Measurements from ENCODE around the gene DCTN2. TPM values are rescaled to one million over a fixed set of nuclear protein-coding genes. Genes with fewer than 3 reads are reported as not detected.

The DCTN2 gene
- total and polyA plus RNA-seq, 2 donors (not counting 3 experiments of a cell fraction or from before 2014, with no cell fraction given): 146 to 161 TPM

GRCh38 chr12:57568838-57569237 is 21.8 kb upstream of the DCTN2 start:
- DNase-seq (ENCODE audit: low read depth, low spot score): no peak
- FAIRE-seq: no peak
- H3K4me3 ChIP-seq (replicated peaks in 1 of 3; ENCODE audit: insufficient read depth in 1 of 3, low read depth in 1 of 3, low read length in 3 of 3): no peak overlapping the region
- no TSS peak for BruUV-seq (replicated peaks)
- ChIA-PET POLR2A (no interaction called here), CTCF (interaction anchor here (0.9 kb wide), 1 partner anchor 15 kb away, joined by 5 read pairs; no protein-coding TSS in a partner anchor)
- no peak overlapping the region for H3K9ac ChIP-seq (replicated peaks; ENCODE audit: extremely low read depth, insufficient read depth, low read length)
- TF ChIP-seq MYC (IDR thresholded peaks at IDR 0.05; ENCODE audit: low read depth, low read length) (no peak), POLR2A (IDR thresholded peaks at IDR 0.05; ENCODE audit: low read depth, low read length) (no peak), JUN (IDR thresholded peaks at IDR 0.05; ENCODE audit: borderline replicate concordance, insufficient read depth, insufficient read length, low read depth) (no peak), EZH2 (IDR thresholded peaks at IDR 0.05; ENCODE audit: borderline replicate concordance, low read depth, low read length, severe bottlenecking) (no peak), FOS (IDR thresholded peaks at IDR 0.05; ENCODE audit: borderline replicate concordance, insufficient read depth, low read length) (no peak), POLR2AphosphoS5 (IDR thresholded peaks at IDR 0.05; ENCODE audit: insufficient read depth, low read depth, low read length) (no peak), GATA2 (IDR thresholded peaks at IDR 0.05; ENCODE audit: insufficient read depth, insufficient read length, low read depth, low read length) (no peak)
- TF ChIP-seq, protein P1, sequence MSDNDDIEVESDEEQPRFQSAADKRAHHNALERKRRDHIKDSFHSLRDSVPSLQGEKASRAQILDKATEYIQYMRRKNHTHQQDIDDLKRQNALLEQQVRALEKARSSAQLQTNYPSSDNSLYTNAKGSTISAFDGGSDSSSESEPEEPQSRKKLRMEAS (IDR thresholded peaks at IDR 0.05; ENCODE audit: insufficient read depth, insufficient read length): no peak
- TF ChIP-seq, protein P2, sequence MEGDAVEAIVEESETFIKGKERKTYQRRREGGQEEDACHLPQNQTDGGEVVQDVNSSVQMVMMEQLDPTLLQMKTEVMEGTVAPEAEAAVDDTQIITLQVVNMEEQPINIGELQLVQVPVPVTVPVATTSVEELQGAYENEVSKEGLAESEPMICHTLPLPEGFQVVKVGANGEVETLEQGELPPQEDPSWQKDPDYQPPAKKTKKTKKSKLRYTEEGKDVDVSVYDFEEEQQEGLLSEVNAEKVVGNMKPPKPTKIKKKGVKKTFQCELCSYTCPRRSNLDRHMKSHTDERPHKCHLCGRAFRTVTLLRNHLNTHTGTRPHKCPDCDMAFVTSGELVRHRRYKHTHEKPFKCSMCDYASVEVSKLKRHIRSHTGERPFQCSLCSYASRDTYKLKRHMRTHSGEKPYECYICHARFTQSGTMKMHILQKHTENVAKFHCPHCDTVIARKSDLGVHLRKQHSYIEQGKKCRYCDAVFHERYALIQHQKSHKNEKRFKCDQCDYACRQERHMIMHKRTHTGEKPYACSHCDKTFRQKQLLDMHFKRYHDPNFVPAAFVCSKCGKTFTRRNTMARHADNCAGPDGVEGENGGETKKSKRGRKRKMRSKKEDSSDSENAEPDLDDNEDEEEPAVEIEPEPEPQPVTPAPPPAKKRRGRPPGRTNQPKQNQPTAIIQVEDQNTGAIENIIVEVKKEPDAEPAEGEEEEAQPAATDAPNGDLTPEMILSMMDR (IDR thresholded peaks at IDR 0.05; ENCODE audit: extremely low read depth in 1 of 2, insufficient read depth in 1 of 2, low read depth in 1 of 2, low read length in 2 of 2): no peak
- no peak overlapping the region for H3K4me2 ChIP-seq (ENCODE audit: insufficient read depth, low read length)
- no peaks in the 10 kb centered on the region for H3K4me1 ChIP-seq (ENCODE audit: control insufficient read depth, extremely low read depth, insufficient read depth, low read length)
- H3K27me3 ChIP-seq (ENCODE audit: control insufficient read depth in 2 of 2, insufficient read depth in 2 of 2, low read length in 2 of 2): peaks cover 0 to 2% of the 10 kb centered on the region in 2 experiments
- dilution Hi-C loops (cut with MboI; ENCODE audit: extremely low pct_ligation_motif_present, low sequenced_read_pairs): no loop called here
- H3K79me2 ChIP-seq (ENCODE audit: control insufficient read depth, insufficient read depth, low read length): no peaks in the 10 kb centered on the region
- H3K27ac ChIP-seq (ENCODE audit: insufficient read depth, low read depth, low read length): no peak overlapping the region
- H2AFZ ChIP-seq (ENCODE audit: low read depth, low read length): no peak overlapping the region
- H3K36me3 ChIP-seq (ENCODE audit: control insufficient read depth in 2 of 2, extremely low read depth in 1 of 2, insufficient read depth in 2 of 2, low read length in 2 of 2): no peaks in the 10 kb centered on the region
- no peaks in the 10 kb centered on the region for H4K20me1 ChIP-seq (replicated peaks; ENCODE audit: control insufficient read depth, extremely low read depth, insufficient read depth, low read length)
- intact Hi-C loops (cut with micrococcal nuclease): no loop called here
- no peaks in the 10 kb centered on the region for H3K9me3 ChIP-seq (replicated peaks; ENCODE audit: control insufficient read depth, insufficient read depth, low read length)
- no peaks in the 10 kb centered on the region for H3K9me1 ChIP-seq (replicated peaks; ENCODE audit: control insufficient read depth, extremely low read depth, insufficient read depth, low read length)

All from endothelial cell of umbilical vein (primary cell).